Measurements from ENCODE around the gene MALL.
"Not testable (repeated sequence)": the region's sequence is repeated elsewhere in the genome, so short reads cannot be mapped to it uniquely, and the experiment has no call there.

DNA sequence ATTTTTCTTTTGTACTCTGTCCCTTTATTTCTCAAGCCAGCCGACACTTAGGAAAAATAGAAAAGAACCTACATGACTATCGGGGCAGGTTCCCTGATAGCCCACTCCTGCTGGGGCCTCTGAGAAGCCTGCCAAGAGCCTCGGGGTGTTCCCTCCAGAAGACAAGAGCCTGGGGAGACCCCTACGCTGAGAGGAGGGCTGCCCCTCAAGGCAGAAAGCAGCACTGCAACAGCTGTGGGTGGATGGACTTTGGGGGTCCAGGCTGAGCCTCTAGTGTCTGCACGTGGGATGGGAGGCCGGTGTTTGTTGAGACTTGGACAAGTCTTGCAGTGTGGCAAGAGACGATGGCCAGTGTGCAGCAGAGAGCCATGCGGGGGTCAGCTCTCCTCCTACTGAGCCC lies 32.5 kb downstream of the MALL start:
- TF ChIP-seq, protein P1, sequence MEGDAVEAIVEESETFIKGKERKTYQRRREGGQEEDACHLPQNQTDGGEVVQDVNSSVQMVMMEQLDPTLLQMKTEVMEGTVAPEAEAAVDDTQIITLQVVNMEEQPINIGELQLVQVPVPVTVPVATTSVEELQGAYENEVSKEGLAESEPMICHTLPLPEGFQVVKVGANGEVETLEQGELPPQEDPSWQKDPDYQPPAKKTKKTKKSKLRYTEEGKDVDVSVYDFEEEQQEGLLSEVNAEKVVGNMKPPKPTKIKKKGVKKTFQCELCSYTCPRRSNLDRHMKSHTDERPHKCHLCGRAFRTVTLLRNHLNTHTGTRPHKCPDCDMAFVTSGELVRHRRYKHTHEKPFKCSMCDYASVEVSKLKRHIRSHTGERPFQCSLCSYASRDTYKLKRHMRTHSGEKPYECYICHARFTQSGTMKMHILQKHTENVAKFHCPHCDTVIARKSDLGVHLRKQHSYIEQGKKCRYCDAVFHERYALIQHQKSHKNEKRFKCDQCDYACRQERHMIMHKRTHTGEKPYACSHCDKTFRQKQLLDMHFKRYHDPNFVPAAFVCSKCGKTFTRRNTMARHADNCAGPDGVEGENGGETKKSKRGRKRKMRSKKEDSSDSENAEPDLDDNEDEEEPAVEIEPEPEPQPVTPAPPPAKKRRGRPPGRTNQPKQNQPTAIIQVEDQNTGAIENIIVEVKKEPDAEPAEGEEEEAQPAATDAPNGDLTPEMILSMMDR (IDR thresholded peaks at IDR 0.05), result not testable (repeated sequence)
- TF ChIP-seq POLR2A, POLR2AphosphoS5 (IDR thresholded peaks at IDR 0.05): not testable (repeated sequence)

Data from prostate gland (tissue), 2 donors.